Smooth muscle cell (in vitro differentiated cells): ENCODE results near the gene DHRS12. TPM values are rescaled to one million over a fixed set of nuclear protein-coding genes. Genes with fewer than 3 reads are reported as not detected.

Experiments
- DNase-seq: peaks from one replicate; lab custom pipeline; 2025; ENCODE audit not compliant: unreplicated experiment; lab: John Stamatoyannopoulos, UW
- H2AFZ ChIP-seq: fragments of 200-600 bp; sonication (generic); 2 replicates; pipeline ENCODE4 v1.6.0; 2016; ENCODE audit warnings: antibody characterized with exemption, low read depth, mild to moderate bottlenecking
- H3F3A ChIP-seq: fragments of 200-600 bp; sonication (generic); 2 replicates; pipeline ENCODE4 v1.6.0; 2017; ENCODE audit warnings: antibody characterized with exemption, low read depth
- H3K27ac ChIP-seq: fragments of 200-600 bp; sonication (generic); 2 replicates; pipeline ENCODE4 v1.5.1; 2016; ENCODE audit warnings: low read depth, mild to moderate bottlenecking
- H3K27me3 ChIP-seq: fragments of 200-600 bp; sonication (generic); 2 replicates; pipeline ENCODE4 v1.6.1; 2016; ENCODE audit warnings: low read depth, mild to moderate bottlenecking
- H3K36me3 ChIP-seq: fragments of 200-600 bp; sonication (generic); 2 replicates; pipeline ENCODE4 v1.5.1; 2016; ENCODE audit warnings: low read depth
- H3K4me1 ChIP-seq: fragments of 200-600 bp; sonication (generic); 2 replicates; pipeline ENCODE4 v1.5.1; 2016; ENCODE audit warnings: low read depth
- H3K4me2 ChIP-seq: fragments of 200-600 bp; sonication (generic); 2 replicates; pipeline ENCODE4 v1.6.0; 2016; ENCODE audit warnings: mild to moderate bottlenecking
- H3K4me3 ChIP-seq: fragments of 200-600 bp; sonication (generic); 2 replicates; pipeline ENCODE4 v1.5.1; 2016; ENCODE audit warnings: mild to moderate bottlenecking
- H3K79me2 ChIP-seq: fragments of 200-600 bp; sonication (generic); 2 replicates; pipeline ENCODE4 v1.6.0; 2016; ENCODE audit warnings: low read depth, mild to moderate bottlenecking
- H3K9ac ChIP-seq: fragments of 200-600 bp; sonication (generic); 2 replicates; pipeline ENCODE4 v1.6.0; 2016; ENCODE audit warnings: low read depth
- H3K9me3 ChIP-seq: fragments of 200-600 bp; sonication (generic); replicated peaks from 2 replicates; pipeline ENCODE4 v1.5.1; 2016; ENCODE audit warnings: low read depth
- H4K20me1 ChIP-seq: fragments of 200-600 bp; sonication (generic); 2 replicates; pipeline ENCODE4 v1.6.0; 2016; ENCODE audit warnings: low read depth
- WGBS: methylation state at CpG from one replicate; pipeline ENCODE4 v1.1.7; 2016; ENCODE audit warnings: low lambda C conversion rate; 5-methylcytosine and 5-hydroxymethylcytosine counted together
- polyA plus RNA-seq: library from polyadenylated mRNA; unstranded; fragments of >200 nt; fragmentation: Nextera tagmentation; extraction: Ambion mirVana; gene quantifications from 2 replicates; pipeline ENCODE4 v1.2.1, GENCODE V29; 2016
- total RNA-seq: library from RNA; depleted of rRNA; stranded (reverse); fragments of >200 nt; gene quantifications from 2 replicates; pipeline ENCODE4 v1.2.3, GENCODE V29; 2014
- TF ChIP-seq, protein P1 (sequence below): fragments of 200-600 bp; sonication (generic); IDR thresholded peaks from 2 replicates; pipeline ENCODE4 v1.5.1; 2017; ENCODE audit warnings: borderline replicate concordance, mild to moderate bottlenecking, antibody characterized with exemption; ENCODE audit not compliant: insufficient read depth, poor library complexity, severe bottlenecking

DHRS12 gene
- total and polyA plus RNA-seq, 2 experiments from 2014 or later = 5.7 to 9.9 TPM

- Histone ChIP-seq H2AFZ (no peak overlapping the region), H4K20me1 (no peaks in the 10 kb centered on the region), H3K4me2 (no peak overlapping the region), H3K36me3 (no peaks in the 10 kb centered on the region), H3K4me3 (no peak overlapping the region), H3K27ac (no peak overlapping the region), H3K4me1 (no peaks in the 10 kb centered on the region), H3K9me3 (no peaks in the 10 kb centered on the region), H3K79me2 (no peaks in the 10 kb centered on the region), H3F3A (no peaks in the 10 kb centered on the region), H3K27me3 (no peaks in the 10 kb centered on the region), H3K9ac (no peak overlapping the region)
- WGBS = 83% methylated on average over 2 of the region's 2 CpGs
- DNase-seq = no peak
- TF ChIP-seq, protein P1, sequence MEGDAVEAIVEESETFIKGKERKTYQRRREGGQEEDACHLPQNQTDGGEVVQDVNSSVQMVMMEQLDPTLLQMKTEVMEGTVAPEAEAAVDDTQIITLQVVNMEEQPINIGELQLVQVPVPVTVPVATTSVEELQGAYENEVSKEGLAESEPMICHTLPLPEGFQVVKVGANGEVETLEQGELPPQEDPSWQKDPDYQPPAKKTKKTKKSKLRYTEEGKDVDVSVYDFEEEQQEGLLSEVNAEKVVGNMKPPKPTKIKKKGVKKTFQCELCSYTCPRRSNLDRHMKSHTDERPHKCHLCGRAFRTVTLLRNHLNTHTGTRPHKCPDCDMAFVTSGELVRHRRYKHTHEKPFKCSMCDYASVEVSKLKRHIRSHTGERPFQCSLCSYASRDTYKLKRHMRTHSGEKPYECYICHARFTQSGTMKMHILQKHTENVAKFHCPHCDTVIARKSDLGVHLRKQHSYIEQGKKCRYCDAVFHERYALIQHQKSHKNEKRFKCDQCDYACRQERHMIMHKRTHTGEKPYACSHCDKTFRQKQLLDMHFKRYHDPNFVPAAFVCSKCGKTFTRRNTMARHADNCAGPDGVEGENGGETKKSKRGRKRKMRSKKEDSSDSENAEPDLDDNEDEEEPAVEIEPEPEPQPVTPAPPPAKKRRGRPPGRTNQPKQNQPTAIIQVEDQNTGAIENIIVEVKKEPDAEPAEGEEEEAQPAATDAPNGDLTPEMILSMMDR = no peak
These were observed 10.1 kb upstream of the DHRS12 start for GRCh38 chr13:51814071-51814470.

DNA sequence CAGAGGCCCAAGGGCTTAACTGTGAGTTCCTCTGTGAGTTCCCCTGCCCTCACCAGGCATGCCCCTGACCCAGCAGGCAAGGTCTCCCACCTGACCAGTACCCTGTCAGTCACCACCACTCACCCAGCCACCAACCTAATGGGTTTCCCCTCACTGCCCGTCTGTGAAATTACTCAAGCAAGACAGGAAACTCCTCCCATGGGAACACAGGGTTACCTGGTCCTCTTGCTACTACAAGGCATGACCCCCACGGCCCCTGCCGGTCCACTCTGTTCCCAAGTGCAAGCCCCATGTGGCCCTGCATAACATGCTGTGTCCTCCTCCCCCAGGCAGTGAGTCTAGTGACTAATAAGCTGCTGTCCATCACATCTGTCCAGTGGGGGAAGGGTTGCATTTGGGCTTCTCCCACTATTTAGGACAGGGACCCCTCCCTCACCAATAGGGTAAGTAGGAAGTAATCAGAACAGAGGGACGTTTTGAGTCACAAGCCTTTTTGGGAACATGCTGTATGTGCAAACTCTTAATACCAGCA is 8.0 kb upstream of the DHRS12 start:
- WGBS = 83% methylated on average over 4 of the region's 4 CpGs
- TF ChIP-seq, protein P1 = no peak
- no peaks in the 10 kb centered on the region for H3F3A ChIP-seq

GRCh38 chr13:51811046-51811445 is 7.1 kb upstream of the DHRS12 start:
- no peak for DNase-seq
- Histone ChIP-seq H3K4me3 (no peak overlapping the region), H3K79me2 (no peaks in the 10 kb centered on the region), H3K27ac (no peak overlapping the region), H3K9me3 (no peaks in the 10 kb centered on the region), H3K36me3 (no peaks in the 10 kb centered on the region), H3K27me3 (no peaks in the 10 kb centered on the region), H3K9ac (no peak overlapping the region), H4K20me1 (no peaks in the 10 kb centered on the region), H2AFZ (no peak overlapping the region), H3K4me1 (no peaks in the 10 kb centered on the region), H3F3A (no peaks in the 10 kb centered on the region), H3K4me2 (no peak overlapping the region)
- WGBS = 96% methylated on average over 12 of the region's 12 CpGs
- TF ChIP-seq, protein P1 = no peak

More for the DNA sequence above, 8.0 kb upstream of the DHRS12 start:
- Histone ChIP-seq H3K27ac (no peak overlapping the region), H3K9me3 (no peaks in the 10 kb centered on the region), H4K20me1 (no peaks in the 10 kb centered on the region), H3K4me3 (no peak overlapping the region), H3K27me3 (no peaks in the 10 kb centered on the region), H3K79me2 (no peaks in the 10 kb centered on the region), H3K9ac (no peak overlapping the region), H2AFZ (no peak overlapping the region), H3K36me3 (no peaks in the 10 kb centered on the region), H3K4me1 (no peaks in the 10 kb centered on the region), H3K4me2 (no peak overlapping the region)
- DNase-seq = no peak

DNA sequence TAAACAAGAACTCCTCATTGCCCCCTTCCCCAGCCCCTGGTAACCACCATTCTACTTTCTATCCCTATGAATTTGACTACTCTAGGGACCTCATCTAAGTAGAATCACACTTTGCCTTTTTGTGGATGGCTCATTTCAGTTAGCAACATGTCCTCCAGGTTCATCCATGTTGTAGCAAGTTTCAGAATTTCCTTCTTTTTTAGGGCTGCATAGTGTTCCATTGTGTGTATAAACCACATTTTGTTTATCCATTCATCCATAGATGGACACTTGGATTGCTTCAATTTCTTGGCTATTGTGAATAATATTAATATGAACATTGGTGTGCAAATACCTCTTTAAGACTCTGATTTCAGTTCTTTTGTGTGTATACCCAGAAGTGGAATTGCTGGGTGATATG is 4.8 kb upstream of the DHRS12 start:
- H3K9me3 ChIP-seq = no peaks in the 10 kb centered on the region
- H3K4me1 ChIP-seq = peaks cover 10% of the 10 kb centered on the region
- TF ChIP-seq, protein P1 = no peak
- H4K20me1 ChIP-seq = no peaks in the 10 kb centered on the region
- H3K79me2 ChIP-seq = no peaks in the 10 kb centered on the region
- no peak overlapping the region for H3K4me2 ChIP-seq
- H3K4me3 ChIP-seq = no peak overlapping the region
- H2AFZ ChIP-seq = no peak overlapping the region
- no peak overlapping the region for H3K9ac ChIP-seq
- H3K36me3 ChIP-seq = no peaks in the 10 kb centered on the region
- no peaks in the 10 kb centered on the region for H3K27me3 ChIP-seq
- H3F3A ChIP-seq = peaks cover 14% of the 10 kb centered on the region
- H3K27ac ChIP-seq = no peak overlapping the region
- no peak for DNase-seq
